Non-pigmented ciliary epithelial cell (primary cell): ENCODE data around the gene IBSP.

Source experiments
- DNase-seq: peaks from one replicate; pipeline ENCODE4 v3.0.0-alpha.2; 2010; ENCODE audit warnings: low read depth

The IBSP gene

GRCh38 chr4:87799301-87800113, at the start of gene IBSP:
IBSP (plus strand) TSS chr4:87799554; CDS start chr4:87802362, 2,808 bp downstream.
- DNase-seq = no peak

DNA sequence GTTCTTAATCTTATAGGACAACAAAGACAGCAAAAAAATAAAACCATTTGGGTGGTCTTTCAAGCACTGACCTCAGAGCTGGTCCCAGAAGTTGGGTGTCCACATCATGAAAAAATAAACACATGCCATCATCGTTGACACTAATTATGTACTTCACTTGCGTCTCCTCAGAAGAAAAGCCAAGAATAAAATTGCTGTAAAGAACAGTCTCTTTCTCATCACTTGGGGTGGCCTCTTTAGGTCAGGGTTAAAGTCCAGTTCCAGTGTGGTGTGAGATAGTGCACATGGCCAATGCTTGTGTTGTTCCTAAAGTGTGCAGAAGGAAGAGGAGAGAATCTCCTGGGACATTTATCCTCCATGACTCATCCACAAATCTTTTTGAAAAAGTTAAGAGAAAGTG, 49.5 kb upstream of the IBSP start:
- no peak for DNase-seq

- DNase-seq = no peak
Measured at GRCh38 chr4:87758270-87758669, 41.1 kb upstream of the IBSP start.

GRCh38 chr4:87762311-87762710, 37.0 kb upstream of the IBSP start:
- no peak for DNase-seq

DNA sequence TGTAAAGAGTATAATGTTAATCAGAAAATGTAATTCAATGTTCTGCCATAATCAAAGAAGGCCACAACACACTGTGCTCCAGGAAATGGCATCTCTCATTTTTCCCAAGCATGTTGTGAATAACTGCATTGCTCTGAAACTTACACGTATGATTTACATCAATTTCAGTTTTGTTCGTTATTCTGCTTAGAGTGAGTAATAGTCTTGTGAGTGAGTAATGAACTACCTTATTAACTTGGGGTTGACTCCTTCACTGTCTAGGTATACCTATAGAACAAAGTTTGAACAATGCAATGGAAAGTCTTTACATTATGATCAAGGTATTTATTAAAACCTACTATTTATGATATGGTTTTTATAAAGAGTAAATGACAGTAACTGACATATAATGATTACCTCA, 17.8 kb upstream of the IBSP start:
- DNase-seq = no peak

DNA sequence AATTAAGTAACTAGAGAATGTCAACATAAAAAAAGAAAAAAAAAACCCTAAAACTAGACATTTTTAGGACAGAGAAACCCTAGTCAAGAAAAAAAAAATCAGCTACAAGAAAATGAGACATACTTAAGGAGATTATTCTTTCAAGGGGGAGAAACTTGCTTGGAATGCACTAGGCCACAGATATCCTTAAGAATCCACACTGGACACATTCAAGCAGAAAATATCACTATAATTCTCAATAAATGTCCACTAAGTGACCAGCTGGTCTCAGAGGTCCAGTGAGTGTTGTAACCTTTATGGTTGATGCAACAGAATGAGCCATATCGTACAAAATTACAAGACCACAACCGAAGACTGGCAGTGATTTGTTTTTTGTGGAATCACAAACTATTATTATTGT, 15.6 kb upstream of the IBSP start:
- peak; percentile 13 for DNase-seq

GRCh38 chr4:87785731-87786509, 13.4 kb upstream of the IBSP start:
- DNase-seq = no peak

DNA sequence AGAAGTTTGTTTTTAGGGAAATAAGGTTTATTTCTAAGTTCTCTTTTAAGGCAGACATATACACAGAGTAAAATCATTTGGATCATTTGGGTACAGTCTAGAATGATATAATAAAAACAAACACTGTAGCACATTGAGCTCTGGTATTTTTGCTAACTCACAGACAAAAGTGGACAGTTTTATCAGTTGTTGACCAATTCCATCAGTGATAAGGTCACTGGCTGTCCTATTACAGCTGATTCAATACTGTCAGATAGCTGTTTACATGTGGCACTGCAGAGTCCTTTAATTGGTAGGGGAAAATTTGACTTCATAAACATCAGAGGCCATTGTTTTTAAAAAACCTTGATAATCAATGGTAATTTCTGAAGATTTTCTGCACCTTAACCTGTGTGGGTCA, 3.5 kb downstream of the IBSP start:
- no peak for DNase-seq

DNA sequence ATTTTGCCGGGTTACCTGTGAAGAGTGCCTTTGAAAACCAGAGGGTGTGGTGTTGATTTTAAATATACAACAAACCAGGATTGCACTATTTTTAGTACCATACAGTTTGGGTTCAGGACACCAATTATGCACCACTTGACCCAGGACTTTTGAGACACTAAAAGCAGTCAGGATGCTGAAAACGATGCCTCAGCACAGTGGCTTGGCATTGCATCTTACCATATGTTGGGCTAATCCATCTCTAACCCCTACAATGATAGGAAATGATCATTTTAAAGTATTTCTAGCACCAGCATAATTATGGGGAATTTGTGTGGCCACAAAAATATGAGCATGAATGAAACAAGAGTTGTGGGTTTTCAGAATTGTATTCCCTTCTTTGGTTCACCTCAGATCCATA, 4.1 kb downstream of the IBSP start:
- DNase-seq = no peak

DNA sequence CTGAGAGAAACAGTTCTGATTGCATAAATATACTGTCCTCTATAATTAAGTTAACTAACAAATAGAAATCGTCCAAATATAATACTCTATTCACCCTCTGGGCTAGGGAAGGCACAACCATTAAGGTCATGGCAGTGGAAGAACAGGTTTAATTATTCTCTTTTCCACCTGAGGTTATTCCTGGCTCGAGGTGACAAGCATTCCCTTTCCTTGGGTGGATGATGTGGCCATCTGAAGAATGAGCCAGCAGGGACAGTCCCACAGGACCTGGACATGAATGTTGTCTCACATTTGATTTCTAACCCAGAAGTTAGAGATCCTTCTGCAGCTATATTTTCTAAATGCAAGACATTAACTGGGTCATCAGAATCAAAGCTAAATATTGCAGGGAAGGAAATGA, 5.5 kb downstream of the IBSP start:
- DNase-seq = no peak

- DNase-seq = peak; percentile 26
Measured at GRCh38 chr4:87805971-87806370, 6.6 kb downstream of the IBSP start.

- peak; percentile 31 for DNase-seq
Measured at GRCh38 chr4:87806520-87806919, 7.2 kb downstream of the IBSP start.

GRCh38 chr4:87807402-87807801, 8.0 kb downstream of the IBSP start:
- DNase-seq = no peak

DNA sequence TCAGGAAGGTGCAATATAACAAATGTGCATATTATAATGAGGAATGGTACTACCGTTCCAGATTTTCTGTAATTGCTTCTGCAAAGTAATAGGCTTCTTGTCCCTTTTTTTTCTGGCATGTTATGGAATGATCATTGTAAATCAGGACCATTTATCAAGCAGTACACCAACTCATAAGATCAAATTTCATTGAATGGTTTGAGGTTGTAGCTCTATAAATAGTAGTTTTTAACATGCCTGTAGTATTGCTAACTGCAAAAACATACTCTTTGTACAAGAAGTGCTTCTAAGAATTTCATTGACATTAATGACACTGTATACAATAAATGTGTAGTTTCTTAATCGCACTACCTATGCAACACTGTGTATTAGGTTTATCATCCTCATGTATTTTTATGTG, 12.6 kb downstream of the IBSP start:
- DNase-seq = no peak

- DNase-seq = peak; percentile 82
Measured at GRCh38 chr4:87819281-87819919, 20.0 kb downstream of the IBSP start.

GRCh38 chr4:87823200-87823599, 23.8 kb downstream of the IBSP start:
- DNase-seq = no peak

DNA sequence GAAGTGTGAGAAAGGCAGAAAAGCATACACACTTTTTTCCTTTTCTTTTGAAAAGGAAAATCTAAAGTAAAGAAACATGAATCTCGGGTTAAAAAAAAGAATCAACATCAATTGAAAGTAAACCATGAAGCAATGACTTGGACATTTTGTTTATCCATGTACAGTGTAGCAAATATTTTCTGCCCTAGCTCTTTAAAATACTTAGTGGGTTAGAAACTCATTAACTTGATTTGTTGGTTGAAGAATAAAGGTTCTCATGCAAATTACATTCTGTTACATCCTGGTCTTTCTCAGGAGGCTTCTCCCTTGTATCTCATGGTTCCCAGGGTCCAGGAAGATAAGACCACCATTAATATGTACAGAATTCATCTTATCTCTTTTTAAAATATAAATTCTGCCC, 24.4 kb downstream of the IBSP start:
- DNase-seq = no peak

DNA sequence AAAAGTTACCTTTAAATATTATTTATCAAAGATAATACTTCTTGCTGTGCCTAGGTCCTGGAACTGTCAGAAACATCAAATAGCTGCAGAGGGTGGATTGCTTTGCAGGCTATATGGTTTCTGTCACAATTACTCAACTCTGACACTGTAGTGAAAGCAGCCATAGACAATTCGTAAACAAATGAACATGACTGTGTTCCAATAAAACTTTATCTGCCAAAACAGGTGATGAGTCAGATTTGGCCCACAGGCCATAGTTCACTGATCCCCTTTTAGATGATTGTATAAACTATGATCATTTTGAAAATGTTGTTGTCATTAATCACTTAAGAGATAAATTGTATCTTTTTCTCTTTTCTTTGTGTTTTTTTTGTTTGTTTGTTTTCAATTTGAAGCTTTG, 25.0 kb downstream of the IBSP start:
- DNase-seq = no peak

GRCh38 chr4:87832669-87833068, 33.3 kb downstream of the IBSP start, which contains the start of gene MEPE:
MEPE (plus strand) TSS chr4:87832969; CDS start chr4:87834715, 1,746 bp downstream.
- no peak for DNase-seq

DNA sequence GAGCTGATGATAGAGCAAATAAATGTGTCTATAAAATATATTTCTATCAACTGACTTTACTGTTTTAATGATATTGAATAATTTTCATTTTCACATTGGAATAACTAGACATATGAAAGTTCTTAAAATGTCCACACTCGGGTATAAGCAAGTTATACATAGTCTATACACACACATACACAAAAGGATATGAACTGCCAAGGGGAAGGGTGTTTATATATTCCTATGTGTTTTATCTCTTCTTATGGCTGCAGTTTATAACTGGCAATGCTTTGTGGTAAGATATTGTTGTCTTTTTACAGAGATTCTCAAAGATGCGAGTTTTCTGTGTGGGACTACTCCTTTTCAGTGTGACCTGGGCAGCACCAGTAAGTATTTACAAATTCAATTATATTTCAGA, 35.0 kb downstream of the IBSP start:
- DNase-seq = no peak

- DNase-seq = no peak
Measured at GRCh38 chr4:87835197-87835596, 35.8 kb downstream of the IBSP start.

DNA sequence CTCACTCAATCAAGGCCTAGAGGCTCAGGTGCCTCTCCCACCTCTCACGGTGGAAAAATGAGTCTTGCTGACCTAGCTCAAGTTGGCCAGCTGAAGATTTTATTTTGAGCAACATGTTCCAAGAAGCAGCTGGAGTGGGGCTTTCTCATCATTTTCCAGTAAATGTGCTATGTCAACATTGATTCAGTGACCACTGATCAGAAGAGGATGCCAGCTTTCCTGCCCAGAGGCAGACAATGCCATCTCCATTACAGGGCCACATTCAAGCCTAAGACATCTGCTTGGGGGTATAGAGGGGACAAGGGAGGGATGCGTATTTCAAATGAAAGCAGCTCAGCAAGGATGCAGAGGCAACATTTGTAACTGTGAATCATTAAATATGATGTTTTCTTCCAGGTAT, 36.4 kb downstream of the IBSP start:
- no peak for DNase-seq

DNA sequence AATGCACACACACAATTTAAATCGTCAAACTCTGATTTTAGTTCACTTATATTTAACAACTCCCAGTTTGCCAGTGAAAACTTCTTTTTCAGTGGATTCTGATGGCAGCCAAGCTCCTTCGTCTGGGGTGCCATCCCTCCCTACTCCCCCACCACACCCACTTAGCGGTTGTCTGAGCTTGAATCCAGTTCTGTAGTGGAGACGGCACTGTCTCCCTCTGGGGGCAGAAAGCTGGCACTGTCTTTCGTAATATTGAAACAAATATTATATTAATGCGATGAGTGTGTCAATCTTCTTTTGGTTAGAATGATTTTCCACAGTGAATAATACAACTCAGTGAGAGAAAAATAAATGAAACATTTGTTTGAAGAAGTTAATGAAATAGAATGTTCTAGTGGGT, 38.9 kb downstream of the IBSP start:
- DNase-seq = no peak
